Measurements from ENCODE around the gene KLHL29. TPM values are rescaled to one million over a fixed set of nuclear protein-coding genes. Genes with fewer than 3 reads are reported as not detected.

Gene KLHL29
- total and polyA plus RNA-seq, 2 experiments from 2014 or later, result 1.9 to 6.4 TPM

DNA sequence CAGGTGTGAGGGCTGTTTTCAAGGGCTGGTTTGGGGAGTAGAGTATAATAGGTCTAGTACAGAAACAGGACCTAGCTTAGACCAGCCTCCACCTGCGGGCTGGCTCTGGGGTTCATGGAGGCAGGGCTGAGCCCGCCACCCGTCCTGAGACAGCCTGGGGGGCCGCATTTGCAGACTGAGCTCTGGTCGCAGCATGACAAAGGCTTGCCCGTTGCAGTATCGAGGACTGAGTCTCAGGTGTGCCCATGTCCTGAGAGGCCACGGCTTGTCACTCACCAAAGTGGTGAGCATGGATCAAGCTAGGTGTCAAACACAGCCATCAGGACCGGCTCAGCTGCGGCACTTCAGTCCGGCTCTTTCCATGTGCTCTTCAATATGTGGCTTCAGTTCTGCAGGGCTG, 144.7 kb downstream of the KLHL29 start:
- 95 to 97% methylated on average over 11 of the region's 11 CpGs for WGBS, 2 experiments (ENCODE audit: low coverage in 1 of 2, low lambda C conversion rate in 2 of 2, missing lambda C conversion rate in 2 of 2)
- peaks cover 7% of the 10 kb centered on the region for H3F3A ChIP-seq (ENCODE audit: insufficient read depth)
- no peak overlapping the region for H3K4me2 ChIP-seq (ENCODE audit: unreplicated experiment)
- no peaks in the 10 kb centered on the region for H4K20me1 ChIP-seq (ENCODE audit: insufficient read depth)
- peaks cover 7% of the 10 kb centered on the region for H3K4me1 ChIP-seq (ENCODE audit: insufficient read depth)
- no peak overlapping the region for H3K27ac ChIP-seq
- H3K4me3 ChIP-seq, result no peak overlapping the region
- H3K79me2 ChIP-seq (ENCODE audit: insufficient read depth), result no peaks in the 10 kb centered on the region
- no peak overlapping the region for H2AFZ ChIP-seq
- no peak for DNase-seq
- H3K9me2 ChIP-seq (ENCODE audit: insufficient read depth), result no peaks in the 10 kb centered on the region
- no peak for TF ChIP-seq EZH2phosphoT487 (IDR thresholded peaks at IDR 0.05; ENCODE audit: insufficient read depth, low read depth)
- TF ChIP-seq EZH2 (IDR thresholded peaks at IDR 0.05; ENCODE audit: insufficient read depth, poor library complexity, severe bottlenecking), result no peak
- in situ Hi-C loops (cut with MboI), result no loop called here
- no peaks in the 10 kb centered on the region for H3K36me3 ChIP-seq (ENCODE audit: low read depth)
- H3K9me3 ChIP-seq (ENCODE audit: low read depth), result no peaks in the 10 kb centered on the region
- no peaks in the 10 kb centered on the region for H3K27me3 ChIP-seq (replicated peaks; ENCODE audit: insufficient read depth)
- H3K9ac ChIP-seq, result no peak overlapping the region

DNA sequence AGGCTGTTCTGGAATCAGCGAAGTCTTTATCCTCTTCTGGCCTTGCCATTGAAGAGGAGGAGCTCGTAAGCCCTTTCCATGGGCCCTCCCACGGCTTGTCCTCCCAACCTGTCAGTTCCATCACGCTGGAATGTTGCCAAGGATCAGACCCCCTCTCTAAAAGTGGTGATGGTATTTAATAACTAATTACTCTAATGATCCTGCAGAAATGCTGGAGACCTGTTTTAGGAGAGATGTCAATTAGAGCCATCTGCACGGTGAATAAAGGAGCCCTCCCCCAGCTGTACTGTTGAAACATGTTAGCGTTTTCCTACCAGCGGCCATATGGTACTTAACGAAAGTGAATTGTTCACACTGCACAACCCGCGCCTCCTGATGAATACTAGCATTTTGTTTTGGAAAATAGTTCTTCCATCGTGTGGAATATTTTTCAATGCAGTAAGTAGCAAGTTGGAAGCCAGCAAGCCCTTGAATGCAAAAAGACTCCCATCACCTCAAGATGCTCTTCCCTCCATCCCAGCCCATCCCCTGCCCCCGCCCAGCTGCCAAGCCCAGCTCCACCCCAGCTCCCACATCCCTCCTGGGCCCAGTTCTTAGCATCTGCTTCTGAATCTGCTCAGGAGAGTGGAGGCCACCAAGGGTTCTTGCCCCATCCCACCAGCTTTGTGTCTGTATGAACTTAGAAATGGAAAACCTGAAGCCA, 145.4 kb downstream of the KLHL29 start:
- DNase-seq, result no peak

DNA sequence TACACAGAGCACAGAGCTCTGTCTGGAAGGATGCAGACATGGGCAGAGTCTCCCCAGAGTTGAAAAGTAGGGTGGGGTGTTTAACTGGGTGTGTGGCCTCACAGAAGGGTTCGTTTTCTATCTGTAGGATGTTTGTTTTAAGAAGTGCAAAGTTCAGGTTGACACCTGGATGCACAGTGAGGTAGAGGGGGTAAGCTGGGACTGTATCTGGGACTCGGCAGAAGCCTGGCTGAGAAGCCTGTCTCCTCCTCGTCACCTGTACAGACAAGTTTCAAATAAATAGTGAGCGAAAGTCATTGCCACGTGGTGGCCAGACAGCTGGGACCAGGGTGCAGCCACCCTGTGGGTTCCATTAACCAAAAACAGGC, 145.9 kb downstream of the KLHL29 start:
- H3F3A ChIP-seq (ENCODE audit: insufficient read depth), result no peaks in the 10 kb centered on the region
- H3K36me3 ChIP-seq (ENCODE audit: low read depth), result no peaks in the 10 kb centered on the region
- no peak overlapping the region for H3K4me2 ChIP-seq (ENCODE audit: unreplicated experiment)
- H3K27me3 ChIP-seq (replicated peaks; ENCODE audit: insufficient read depth), result no peaks in the 10 kb centered on the region
- no peak for DNase-seq
- 97% methylated on average over 5 of the region's 5 CpGs for WGBS, 2 experiments (ENCODE audit: low coverage in 1 of 2, low lambda C conversion rate in 2 of 2, missing lambda C conversion rate in 2 of 2)
- no peak overlapping the region for H3K9ac ChIP-seq
- H3K9me2 ChIP-seq (ENCODE audit: insufficient read depth), result no peaks in the 10 kb centered on the region
- H2AFZ ChIP-seq, result no peak overlapping the region
- H4K20me1 ChIP-seq (ENCODE audit: insufficient read depth), result no peaks in the 10 kb centered on the region
- H3K4me1 ChIP-seq (ENCODE audit: insufficient read depth), result no peaks in the 10 kb centered on the region
- no peaks in the 10 kb centered on the region for H3K9me3 ChIP-seq (ENCODE audit: low read depth)
- no peak for TF ChIP-seq EZH2phosphoT487 (IDR thresholded peaks at IDR 0.05; ENCODE audit: insufficient read depth, low read depth)
- no peak for TF ChIP-seq EZH2 (IDR thresholded peaks at IDR 0.05; ENCODE audit: insufficient read depth, poor library complexity, severe bottlenecking)
- H3K79me2 ChIP-seq (ENCODE audit: insufficient read depth), result no peaks in the 10 kb centered on the region
- in situ Hi-C loops (cut with MboI), result no loop called here
- no peak overlapping the region for H3K4me3 ChIP-seq
- H3K27ac ChIP-seq, result no peak overlapping the region

More for the DNA sequence above, 145.4 kb downstream of the KLHL29 start:
- Histone ChIP-seq H3K9me2 (ENCODE audit: insufficient read depth) (no peaks in the 10 kb centered on the region), H3K9ac (no peak overlapping the region), H3K36me3 (ENCODE audit: low read depth) (no peaks in the 10 kb centered on the region), H3K27ac (no peak overlapping the region), H3K9me3 (ENCODE audit: low read depth) (no peaks in the 10 kb centered on the region), H4K20me1 (ENCODE audit: insufficient read depth) (no peaks in the 10 kb centered on the region), H3K27me3 (replicated peaks; ENCODE audit: insufficient read depth) (no peaks in the 10 kb centered on the region), H3F3A (ENCODE audit: insufficient read depth) (no peaks in the 10 kb centered on the region), H3K4me1 (ENCODE audit: insufficient read depth) (0 out of 2 replicates have a peak, but pooled peaks cover under 1% of the 10 kb centered on the region), H3K4me3 (no peak overlapping the region), H3K79me2 (ENCODE audit: insufficient read depth) (no peaks in the 10 kb centered on the region), H3K4me2 (ENCODE audit: unreplicated experiment) (no peak overlapping the region), H2AFZ (no peak overlapping the region)
- in situ Hi-C loops (cut with MboI), result no loop called here
- TF ChIP-seq EZH2 (IDR thresholded peaks at IDR 0.05; ENCODE audit: insufficient read depth, poor library complexity, severe bottlenecking) (no peak), EZH2phosphoT487 (IDR thresholded peaks at IDR 0.05; ENCODE audit: insufficient read depth, low read depth) (no peak)
- 76 to 78% methylated on average over 12 of the region's 12 CpGs for WGBS, 2 experiments (ENCODE audit: low coverage in 1 of 2, low lambda C conversion rate in 2 of 2, missing lambda C conversion rate in 2 of 2)

DNA sequence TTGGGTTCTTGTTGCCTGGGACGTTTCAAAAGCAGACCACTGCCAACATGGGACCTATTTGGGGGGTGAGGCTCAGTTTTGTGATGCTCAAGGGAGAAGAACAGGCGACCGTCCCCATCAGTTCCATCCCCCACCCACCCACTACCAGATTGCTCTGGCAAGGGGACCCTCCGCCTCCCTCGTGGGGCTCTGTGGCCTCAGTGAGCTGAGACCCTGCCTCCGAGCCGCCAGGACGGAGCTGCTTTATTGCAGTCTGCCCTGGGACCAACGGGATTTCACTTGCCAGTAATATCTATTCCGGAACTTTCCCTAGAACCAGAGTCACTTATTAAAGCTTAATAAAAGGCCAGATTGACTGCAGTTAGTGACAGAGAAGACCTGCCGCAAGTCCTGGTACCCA, 146.3 kb downstream of the KLHL29 start:
- TF ChIP-seq EZH2 (IDR thresholded peaks at IDR 0.05; ENCODE audit: insufficient read depth, poor library complexity, severe bottlenecking), result no peak
- TF ChIP-seq EZH2phosphoT487 (IDR thresholded peaks at IDR 0.05; ENCODE audit: insufficient read depth, low read depth), result no peak
- Histone ChIP-seq H2AFZ (no peak overlapping the region), H3K9me3 (ENCODE audit: low read depth) (no peaks in the 10 kb centered on the region), H3K79me2 (ENCODE audit: insufficient read depth) (no peaks in the 10 kb centered on the region), H4K20me1 (ENCODE audit: insufficient read depth) (no peaks in the 10 kb centered on the region), H3F3A (ENCODE audit: insufficient read depth) (no peaks in the 10 kb centered on the region), H3K36me3 (ENCODE audit: low read depth) (no peaks in the 10 kb centered on the region), H3K4me2 (ENCODE audit: unreplicated experiment) (no peak overlapping the region), H3K9me2 (ENCODE audit: insufficient read depth) (no peaks in the 10 kb centered on the region), H3K27ac (no peak overlapping the region), H3K27me3 (replicated peaks; ENCODE audit: insufficient read depth) (no peaks in the 10 kb centered on the region), H3K4me1 (ENCODE audit: insufficient read depth) (no peaks in the 10 kb centered on the region), H3K9ac (no peak overlapping the region), H3K4me3 (no peak overlapping the region)
- DNase-seq, result no peak
- in situ Hi-C loops (cut with MboI), result no loop called here
- WGBS, 2 experiments (ENCODE audit: low coverage in 1 of 2, low lambda C conversion rate in 2 of 2, missing lambda C conversion rate in 2 of 2), result 89 to 90% methylated on average over 8 to 11 of the region's 11 CpGs

All from GM23248 (cell line).